Natural killer cell (primary cell): Measurements from ENCODE around the gene PGGHG. TPM values are rescaled to one million over a fixed set of nuclear protein-coding genes. Genes with fewer than 3 reads are reported as not detected.
A peak's percentile ranks its signal among the peaks of the same experiment; 100 is the strongest.
"Not testable (repeated sequence)": the region's sequence is repeated elsewhere in the genome, so short reads cannot be mapped to it uniquely, and the experiment has no call there.

Source experiments
- ATAC-seq, 3 donors: fragments of 150-1000 bp in 2 of 3; fragments of 200-7000 bp in 1 of 3; cut with Tn5 transposase; 1 replicate in 1 of 3; 2 replicates in 2 of 3; pipeline ENCODE4 v1.10.0; 2021; ENCODE audit warnings: mild to moderate bottlenecking in 2 of 3, moderate library complexity in 2 of 3
- DNase-seq, 2 donors: peaks; one replicate each; pipeline versions ENCODE4 v3.0.0 to v3.0.0-alpha.2; 2013 to 2021; ENCODE audit warnings: mixed read lengths in 1 of 2
- H3K27ac ChIP-seq: one replicate; pipeline ENCODE4 v1.5.1; 2013; ENCODE audit warnings: mild to moderate bottlenecking, low read length
- H3K27me3 ChIP-seq: one replicate; pipeline ENCODE4 v1.6.1; 2013; ENCODE audit warnings: low read length; ENCODE audit not compliant: control insufficient read depth, insufficient read depth
- H3K36me3 ChIP-seq: one replicate; pipeline ENCODE4 v1.6.1; 2013; ENCODE audit warnings: low read length; ENCODE audit not compliant: control insufficient read depth, insufficient read depth
- H3K4me1 ChIP-seq: one replicate; pipeline ENCODE4 v1.6.1; 2013; ENCODE audit warnings: low read length; ENCODE audit not compliant: control insufficient read depth, insufficient read depth
- H3K4me3 ChIP-seq: one replicate; pipeline ENCODE4 v1.5.1; 2013; ENCODE audit warnings: low read length
- H3K9me3 ChIP-seq: one replicate; pipeline ENCODE4 v1.6.1; 2013; ENCODE audit warnings: low read length; ENCODE audit not compliant: control insufficient read depth, insufficient read depth
- H3K27ac Mint-ChIP-seq, 2 donors: one replicate each; pipeline ENCODE4 v1.8.0; 2022; ENCODE audit warnings: mild to moderate bottlenecking in 2 of 2, mixed read lengths in 2 of 2, moderate library complexity in 1 of 2
- H3K27me3 Mint-ChIP-seq, 2 donors: one replicate each; pipeline ENCODE4 v1.8.0; 2022; ENCODE audit warnings: low read depth in 2 of 2, mixed read lengths in 2 of 2
- H3K36me3 Mint-ChIP-seq: one replicate; pipeline ENCODE4 v1.8.0; 2022; ENCODE audit warnings: mixed read lengths
- H3K4me1 Mint-ChIP-seq, 2 donors: one replicate each; pipeline ENCODE4 v1.8.0; 2022; ENCODE audit warnings: mixed read lengths in 2 of 2
- H3K4me3 Mint-ChIP-seq: one replicate; pipeline ENCODE4 v1.8.0; 2022; ENCODE audit warnings: mild to moderate bottlenecking, moderate library complexity, mixed read lengths
- H3K9me3 Mint-ChIP-seq, 2 donors: one replicate each; pipeline ENCODE4 v1.8.0; 2022; ENCODE audit warnings: mixed read lengths in 2 of 2
- CTCF ChIP-seq: fragments of 200-600 bp; IDR thresholded peaks from one replicate; pipeline ENCODE4 v1.8.0; 2022; ENCODE audit warnings: antibody characterized with exemption
- WGBS: methylation state at CpG from one replicate; pipeline ENCODE4 v1.1.7; 2013; ENCODE audit warnings: missing lambda C conversion rate; ENCODE audit not compliant: insufficient coverage; 5-methylcytosine and 5-hydroxymethylcytosine counted together
- intact Hi-C: fragments of 100-400 bp; cut with micrococcal nuclease; formaldehyde crosslinking; loops from one replicate; pipeline ENCODE4 v1.14.2; 2022
- total RNA-seq, 4 donors: library from RNA; stranded (reverse); fragments of 120-200 nt in 1 of 4; gene quantifications; one replicate each; pipeline versions ENCODE4 v1.2.3 to v1.2.4, GENCODE V29; 2013 to 2022

Gene PGGHG
- total RNA-seq, 3 donors from 2014 or later (not counting 1 experiment from before 2014, with no cell fraction given) = 130 to 237 (median 153) TPM

GRCh38 chr11:308740-309665 lies 20.1 kb downstream of the PGGHG start:
- ATAC-seq (peak; percentile 5 to 7 (median 6)), DNase-seq (peak in 1 of 2 donors; percentile 56)
- Mint-ChIP-seq H3K4me1 (peaks cover 68 to 70% of the 10 kb centered on the region in 2 donors), H3K27ac (peak overlapping the region; percentile 93 to 98), H3K4me3 (peak overlapping the region; percentile 95)
- intact Hi-C loops = loop anchor here (1.0 to 5.0 kb wide), 3 partner anchors 8 to 57 kb away; no protein-coding TSS in a partner anchor
- Histone ChIP-seq H3K4me1 (peaks cover 68% of the 10 kb centered on the region), H3K4me3 (peak overlapping the region; percentile 50), H3K27ac (peak overlapping the region; percentile 74)
- not testable (repeated sequence) for H3K9me3 ChIP-seq, H3K27me3 Mint-ChIP-seq, H3K36me3 Mint-ChIP-seq, H3K27me3 ChIP-seq, H3K36me3 ChIP-seq, H3K9me3 Mint-ChIP-seq
- 18% methylated on average over 22 of the region's 24 CpGs for WGBS

GRCh38 chr11:309979-310572 lies 21.1 kb downstream of the PGGHG start:
- peak overlapping the region; percentile 93 to 98 for H3K27ac Mint-ChIP-seq
- H3K36me3 ChIP-seq, DNase-seq, H3K36me3 Mint-ChIP-seq, H3K27me3 ChIP-seq, ATAC-seq, H3K27me3 Mint-ChIP-seq, H3K9me3 ChIP-seq, H3K9me3 Mint-ChIP-seq: not testable (repeated sequence)
- peak overlapping the region; percentile 95 for H3K4me3 Mint-ChIP-seq
- peak overlapping the region; percentile 50 for H3K4me3 ChIP-seq
- H3K4me1 Mint-ChIP-seq = peaks cover 72 to 73% of the 10 kb centered on the region in 2 donors
- intact Hi-C loops = loop anchor here (1.0 to 5.0 kb wide), 3 partner anchors 7 to 58 kb away; no protein-coding TSS in a partner anchor
- H3K27ac ChIP-seq = peak overlapping the region; percentile 60
- WGBS = 7% methylated on average over 3 of the region's 18 CpGs
- peaks cover 60% of the 10 kb centered on the region for H3K4me1 ChIP-seq

DNA sequence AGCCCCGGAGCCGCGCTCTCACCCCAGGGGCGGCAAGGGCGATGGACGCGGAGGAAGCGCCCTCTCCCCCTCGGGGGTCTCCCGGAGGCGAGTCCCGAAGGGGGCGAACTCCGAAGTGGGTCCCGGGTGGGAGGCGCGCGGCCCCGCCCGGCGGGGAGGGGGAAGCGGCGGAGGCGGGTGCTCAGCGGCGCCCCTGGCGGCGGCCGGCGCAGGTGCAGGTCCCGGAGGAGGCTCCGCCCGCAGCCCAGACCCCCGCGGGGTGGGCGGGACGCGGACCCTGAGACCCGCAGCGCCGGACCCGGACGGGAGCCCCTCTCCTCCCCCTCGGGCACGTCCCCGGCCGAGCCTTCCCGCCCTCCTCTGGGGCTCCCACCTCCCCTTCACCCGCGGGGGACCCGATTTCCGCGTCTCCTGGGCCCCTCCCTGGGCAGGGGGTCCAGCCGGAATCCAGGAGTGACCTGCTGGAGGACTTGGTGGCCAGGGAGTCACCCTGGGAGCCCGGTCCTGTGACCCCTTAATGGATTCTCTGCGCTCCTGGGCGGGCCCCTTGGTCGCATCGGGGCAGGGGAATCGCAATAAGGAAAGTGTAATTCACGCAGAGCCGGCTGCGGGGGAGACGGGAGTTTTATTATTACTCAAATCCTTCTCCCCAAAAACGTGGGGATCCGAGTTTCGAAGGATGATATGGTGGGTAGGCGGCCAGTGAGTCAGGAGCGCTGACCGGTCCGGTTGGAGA lies 22.3 kb downstream of the PGGHG start:
- DNase-seq, H3K27me3 ChIP-seq, intact Hi-C loops, H3K9me3 ChIP-seq, H3K27me3 Mint-ChIP-seq, H3K9me3 Mint-ChIP-seq, H3K36me3 Mint-ChIP-seq: not testable (repeated sequence)
- Histone ChIP-seq H3K4me3 (peak overlapping the region; percentile 25), H3K27ac (peak overlapping the region; percentile 72), H3K4me1 (peaks cover 50% of the 10 kb centered on the region), H3K36me3 (peaks cover 11% of the 10 kb centered on the region)
- 0% methylated on average over 3 of the region's 71 CpGs for WGBS
- H3K4me1 Mint-ChIP-seq = peaks cover 61 to 62% of the 10 kb centered on the region in 2 donors
- peak overlapping the region; percentile 92 to 99 for H3K27ac Mint-ChIP-seq
- peak overlapping the region; percentile 97 for H3K4me3 Mint-ChIP-seq
- ATAC-seq = peak; percentile 45 to 63 (median 55)

DNA sequence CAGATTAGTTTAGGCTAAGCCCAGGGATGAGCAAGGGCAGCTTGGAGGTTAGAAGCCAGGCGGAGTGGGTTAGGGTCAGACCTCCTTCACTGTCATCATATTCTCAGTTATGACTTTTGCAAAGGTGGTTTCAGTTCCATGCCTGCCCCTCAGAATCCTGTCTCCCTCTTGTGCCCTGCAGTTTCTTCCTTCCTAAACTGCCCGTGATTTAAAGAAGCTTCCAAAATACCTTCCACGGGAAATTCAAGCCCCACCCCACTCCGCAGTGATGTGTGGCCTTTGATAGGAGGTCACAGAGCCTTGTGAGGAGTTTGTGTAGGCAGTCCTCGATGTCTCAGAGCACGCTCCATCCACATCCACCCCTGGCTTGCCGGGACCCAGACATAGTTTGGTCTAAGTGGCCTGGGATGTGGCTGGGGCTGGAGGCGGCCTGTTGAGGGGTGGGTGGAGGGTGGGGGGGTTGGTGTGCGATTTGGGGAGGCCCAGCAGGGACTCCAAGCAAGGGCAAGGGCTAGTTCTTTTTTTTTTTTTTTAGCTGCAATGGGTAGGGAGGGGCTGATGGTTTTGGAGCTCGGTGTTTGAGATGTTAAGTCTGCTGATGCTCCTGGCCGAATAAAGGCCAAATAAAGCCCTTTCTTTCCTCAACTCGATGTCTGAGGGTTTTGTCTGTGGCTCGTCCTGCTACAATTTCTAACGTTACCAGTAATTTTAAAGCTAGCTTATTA lies 23.3 kb downstream of the PGGHG start:
- ATAC-seq (no peak), DNase-seq (peak in 1 of 2 donors; percentile 55)
- intact Hi-C loops = loop anchor here (2.0 kb wide), 2 partner anchors 15 to 43 kb away; no protein-coding TSS in a partner anchor
- 48% methylated on average over 12 of the region's 14 CpGs for WGBS
- TF ChIP-seq CTCF = no peak
- Mint-ChIP-seq H3K36me3 (no peaks in the 10 kb centered on the region), H3K4me3 (peak overlapping the region; percentile 97), H3K27me3 (no peaks in the 10 kb centered on the region), H3K4me1 (peaks cover 63 to 64% of the 10 kb centered on the region in 2 donors), H3K27ac (peak overlapping the region; percentile 92 to 99), H3K9me3 (no peaks in the 10 kb centered on the region)
- no peaks in the 10 kb centered on the region for H3K27me3 ChIP-seq
- H3K4me1 ChIP-seq = peaks cover 47% of the 10 kb centered on the region
- no peaks in the 10 kb centered on the region for H3K9me3 ChIP-seq
- H3K27ac ChIP-seq = peak overlapping the region; percentile 72
- peaks cover 18% of the 10 kb centered on the region for H3K36me3 ChIP-seq
- peak overlapping the region; percentile 75 for H3K4me3 ChIP-seq
